WTC11 (cell line): ENCODE measurements around the gene GARNL3. TPM values are rescaled to one million over a fixed set of nuclear protein-coding genes. Genes with fewer than 3 reads are reported as not detected.

Experiments
- ATAC-seq: fragments of 200-7000 bp; cut with Tn5 transposase; 2 replicates; pipeline ENCODE4 v1.10.0; 2021; ENCODE audit warnings: mild to moderate bottlenecking, moderate library complexity
- CTCF ChIA-PET: fragments of 300-600 bp; sonication (Branson Sonifier 250); formaldehyde crosslinking; loops from one replicate; lab custom pipeline; 2021; ENCODE audit warnings: antibody characterized with exemption; lab: Charles Lee
- POLR2A ChIA-PET: fragments of 350-600 bp; sonication (Branson Sonifier 250); formaldehyde crosslinking; loops from one replicate; lab custom pipeline; 2021; ENCODE audit warnings: antibody characterized with exemption; lab: Charles Lee
- DNase-seq: peaks from one replicate; pipeline ENCODE4 v3.0.0; 2021; ENCODE audit warnings: low spot score
- H3K27ac Mint-ChIP-seq: 2 replicates; pipeline ENCODE4 v1.8.0; 2021; ENCODE audit warnings: mixed read lengths
- H3K27me3 Mint-ChIP-seq: 2 replicates; pipeline ENCODE4 v1.8.0; 2021; ENCODE audit warnings: low read depth, mild to moderate bottlenecking, moderate library complexity, mixed read lengths
- H3K36me3 Mint-ChIP-seq: 2 replicates; pipeline ENCODE4 v1.8.0; 2021; ENCODE audit warnings: mixed read lengths
- H3K4me1 Mint-ChIP-seq: 2 replicates; pipeline ENCODE4 v1.8.0; 2022; ENCODE audit warnings: mixed read lengths
- H3K4me3 Mint-ChIP-seq: 2 replicates; pipeline ENCODE4 v1.8.0; 2021; ENCODE audit warnings: mild to moderate bottlenecking, moderate library complexity, mixed read lengths
- H3K9me3 Mint-ChIP-seq: 2 replicates; pipeline ENCODE4 v1.8.0; 2021; ENCODE audit warnings: mixed read lengths
- ATF1 ChIP-seq: sonication (generic); formaldehyde crosslinking; IDR thresholded peaks from 2 replicates; pipeline ENCODE4 v1.8.1; 2023; ENCODE audit warnings: mild to moderate bottlenecking, moderate library complexity, missing genetic modification reagents
- E2F4 ChIP-seq: sonication (generic); formaldehyde crosslinking; IDR thresholded peaks from 2 replicates; pipeline ENCODE4 v1.8.1; 2022; ENCODE audit warnings: low read depth, mild to moderate bottlenecking, moderate library complexity, missing genetic modification reagents, borderline replicate concordance
- EMX1 ChIP-seq: fragments of 250-450 bp; sonication (Bioruptor Pico); IDR thresholded peaks from 2 replicates; pipeline ENCODE4 v1.8.0; 2021; ENCODE audit warnings: mild to moderate bottlenecking
- FOXJ3 ChIP-seq: sonication (generic); formaldehyde crosslinking; IDR thresholded peaks from 2 replicates; pipeline ENCODE4 v1.9.0; 2021; ENCODE audit warnings: missing genetic modification reagents, mild to moderate bottlenecking, borderline replicate concordance
- NFYB ChIP-seq: sonication (generic); formaldehyde crosslinking; conservative IDR thresholded peaks from 2 replicates; pipeline ENCODE4 v1.8.0; 2022; ENCODE audit warnings: low read depth, missing genetic modification reagents
- NR1H2 ChIP-seq: sonication (generic); formaldehyde crosslinking; IDR thresholded peaks from 2 replicates; pipeline ENCODE4 v1.9.0; 2021; ENCODE audit warnings: mild to moderate bottlenecking, moderate library complexity, missing genetic modification reagents
- TP53 ChIP-seq: sonication (generic); formaldehyde crosslinking; IDR thresholded peaks from 2 replicates; pipeline ENCODE4 v1.8.1; 2023; ENCODE audit warnings: mild to moderate bottlenecking, missing genetic modification reagents
- ZBTB21 ChIP-seq: sonication (generic); formaldehyde crosslinking; IDR thresholded peaks from 2 replicates; pipeline ENCODE4 v1.8.1; 2023; ENCODE audit warnings: mild to moderate bottlenecking, missing genetic modification reagents, borderline replicate concordance
- total RNA-seq: library from RNA; stranded (reverse); gene quantifications from 3 replicates; pipeline ENCODE4 v1.2.3, GENCODE V29; 2021
- TF ChIP-seq, protein P1 (sequence below): sonication (generic); formaldehyde crosslinking; IDR thresholded peaks from 2 replicates; pipeline ENCODE4 v1.8.1; 2023; ENCODE audit warnings: mild to moderate bottlenecking, missing genetic modification reagents
- TF ChIP-seq, protein P2 (sequence below): sonication (generic); formaldehyde crosslinking; IDR thresholded peaks from 2 replicates; pipeline ENCODE4 v1.8.0; 2023; ENCODE audit warnings: mild to moderate bottlenecking, missing genetic modification reagents
- TF ChIP-seq, protein P3 (sequence below): sonication (generic); formaldehyde crosslinking; IDR thresholded peaks from 2 replicates; pipeline ENCODE4 v1.8.1; 2023; ENCODE audit warnings: mild to moderate bottlenecking, missing genetic modification reagents
- TF ChIP-seq, protein P4 (sequence below): sonication (generic); formaldehyde crosslinking; IDR thresholded peaks from 2 replicates; pipeline ENCODE4 v1.8.0; 2022; ENCODE audit warnings: mild to moderate bottlenecking, missing genetic modification reagents
- TF ChIP-seq, protein P5 (sequence below): sonication (generic); formaldehyde crosslinking; IDR thresholded peaks from 2 replicates; pipeline ENCODE4 v1.8.0; 2022; ENCODE audit warnings: mild to moderate bottlenecking, missing genetic modification reagents

Gene GARNL3
- total RNA-seq, 1 experiment from 2014 or later, result 17.8 TPM

GRCh38 chr9:127244609-127245601, 19.7 kb upstream of the GARNL3 start (continued):
- TF ChIP-seq, protein P1, sequence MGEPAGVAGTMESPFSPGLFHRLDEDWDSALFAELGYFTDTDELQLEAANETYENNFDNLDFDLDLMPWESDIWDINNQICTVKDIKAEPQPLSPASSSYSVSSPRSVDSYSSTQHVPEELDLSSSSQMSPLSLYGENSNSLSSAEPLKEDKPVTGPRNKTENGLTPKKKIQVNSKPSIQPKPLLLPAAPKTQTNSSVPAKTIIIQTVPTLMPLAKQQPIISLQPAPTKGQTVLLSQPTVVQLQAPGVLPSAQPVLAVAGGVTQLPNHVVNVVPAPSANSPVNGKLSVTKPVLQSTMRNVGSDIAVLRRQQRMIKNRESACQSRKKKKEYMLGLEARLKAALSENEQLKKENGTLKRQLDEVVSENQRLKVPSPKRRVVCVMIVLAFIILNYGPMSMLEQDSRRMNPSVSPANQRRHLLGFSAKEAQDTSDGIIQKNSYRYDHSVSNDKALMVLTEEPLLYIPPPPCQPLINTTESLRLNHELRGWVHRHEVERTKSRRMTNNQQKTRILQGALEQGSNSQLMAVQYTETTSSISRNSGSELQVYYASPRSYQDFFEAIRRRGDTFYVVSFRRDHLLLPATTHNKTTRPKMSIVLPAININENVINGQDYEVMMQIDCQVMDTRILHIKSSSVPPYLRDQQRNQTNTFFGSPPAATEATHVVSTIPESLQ (CRISPR knock-in tag), result no peak
- peak; percentile 83 for TF ChIP-seq NFYB
- no peak for TF ChIP-seq TP53 (CRISPR knock-in tag)
- no peak for TF ChIP-seq EMX1 (CRISPR knock-in tag)
- TF ChIP-seq ATF1, result no peak
- TF ChIP-seq ZBTB21 (CRISPR knock-in tag), result no peak
- TF ChIP-seq NR1H2 (CRISPR knock-in tag), result no peak
- TF ChIP-seq, protein P2, sequence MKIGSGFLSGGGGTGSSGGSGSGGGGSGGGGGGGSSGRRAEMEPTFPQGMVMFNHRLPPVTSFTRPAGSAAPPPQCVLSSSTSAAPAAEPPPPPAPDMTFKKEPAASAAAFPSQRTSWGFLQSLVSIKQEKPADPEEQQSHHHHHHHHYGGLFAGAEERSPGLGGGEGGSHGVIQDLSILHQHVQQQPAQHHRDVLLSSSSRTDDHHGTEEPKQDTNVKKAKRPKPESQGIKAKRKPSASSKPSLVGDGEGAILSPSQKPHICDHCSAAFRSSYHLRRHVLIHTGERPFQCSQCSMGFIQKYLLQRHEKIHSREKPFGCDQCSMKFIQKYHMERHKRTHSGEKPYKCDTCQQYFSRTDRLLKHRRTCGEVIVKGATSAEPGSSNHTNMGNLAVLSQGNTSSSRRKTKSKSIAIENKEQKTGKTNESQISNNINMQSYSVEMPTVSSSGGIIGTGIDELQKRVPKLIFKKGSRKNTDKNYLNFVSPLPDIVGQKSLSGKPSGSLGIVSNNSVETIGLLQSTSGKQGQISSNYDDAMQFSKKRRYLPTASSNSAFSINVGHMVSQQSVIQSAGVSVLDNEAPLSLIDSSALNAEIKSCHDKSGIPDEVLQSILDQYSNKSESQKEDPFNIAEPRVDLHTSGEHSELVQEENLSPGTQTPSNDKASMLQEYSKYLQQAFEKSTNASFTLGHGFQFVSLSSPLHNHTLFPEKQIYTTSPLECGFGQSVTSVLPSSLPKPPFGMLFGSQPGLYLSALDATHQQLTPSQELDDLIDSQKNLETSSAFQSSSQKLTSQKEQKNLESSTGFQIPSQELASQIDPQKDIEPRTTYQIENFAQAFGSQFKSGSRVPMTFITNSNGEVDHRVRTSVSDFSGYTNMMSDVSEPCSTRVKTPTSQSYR (CRISPR knock-in tag), result no peak
- TF ChIP-seq E2F4 (CRISPR knock-in tag), result no peak
- TF ChIP-seq, all 79 proteins: peak for 10

DNA sequence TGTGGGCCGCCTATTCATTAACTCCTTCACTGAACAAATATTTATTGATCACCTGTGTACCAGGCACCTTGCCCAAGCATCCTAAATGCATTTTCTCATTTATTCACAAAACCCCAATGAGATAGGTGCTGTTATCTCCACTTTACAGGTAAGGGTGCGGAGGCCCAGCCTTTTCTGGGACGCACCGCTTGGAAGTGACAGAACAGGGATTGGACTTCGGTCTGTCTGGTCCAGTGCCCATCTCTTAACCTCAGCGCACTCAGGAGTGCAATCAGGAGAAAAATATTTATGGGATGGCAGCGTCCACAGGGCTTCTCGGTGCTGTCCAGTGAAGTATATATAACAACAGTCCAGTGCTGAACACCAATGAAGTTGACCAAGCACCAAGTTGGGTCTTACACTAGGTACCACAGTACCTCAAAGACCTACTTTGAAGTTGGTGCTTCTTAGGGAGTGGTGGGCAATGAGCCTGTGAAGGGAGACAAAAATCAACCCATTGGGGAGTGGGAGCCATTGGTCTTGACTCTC, 18.9 kb upstream of the GARNL3 start:
- TF ChIP-seq, protein P3, sequence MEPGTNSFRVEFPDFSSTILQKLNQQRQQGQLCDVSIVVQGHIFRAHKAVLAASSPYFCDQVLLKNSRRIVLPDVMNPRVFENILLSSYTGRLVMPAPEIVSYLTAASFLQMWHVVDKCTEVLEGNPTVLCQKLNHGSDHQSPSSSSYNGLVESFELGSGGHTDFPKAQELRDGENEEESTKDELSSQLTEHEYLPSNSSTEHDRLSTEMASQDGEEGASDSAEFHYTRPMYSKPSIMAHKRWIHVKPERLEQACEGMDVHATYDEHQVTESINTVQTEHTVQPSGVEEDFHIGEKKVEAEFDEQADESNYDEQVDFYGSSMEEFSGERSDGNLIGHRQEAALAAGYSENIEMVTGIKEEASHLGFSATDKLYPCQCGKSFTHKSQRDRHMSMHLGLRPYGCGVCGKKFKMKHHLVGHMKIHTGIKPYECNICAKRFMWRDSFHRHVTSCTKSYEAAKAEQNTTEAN (CRISPR knock-in tag), result no peak
- TF ChIP-seq ATF1 (no peak), FOXJ3 (CRISPR knock-in tag) (no peak)
- TF ChIP-seq, protein P4, sequence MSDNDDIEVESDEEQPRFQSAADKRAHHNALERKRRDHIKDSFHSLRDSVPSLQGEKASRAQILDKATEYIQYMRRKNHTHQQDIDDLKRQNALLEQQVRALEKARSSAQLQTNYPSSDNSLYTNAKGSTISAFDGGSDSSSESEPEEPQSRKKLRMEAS (CRISPR knock-in tag), result peak; percentile 11
- TF ChIP-seq, protein P5, sequence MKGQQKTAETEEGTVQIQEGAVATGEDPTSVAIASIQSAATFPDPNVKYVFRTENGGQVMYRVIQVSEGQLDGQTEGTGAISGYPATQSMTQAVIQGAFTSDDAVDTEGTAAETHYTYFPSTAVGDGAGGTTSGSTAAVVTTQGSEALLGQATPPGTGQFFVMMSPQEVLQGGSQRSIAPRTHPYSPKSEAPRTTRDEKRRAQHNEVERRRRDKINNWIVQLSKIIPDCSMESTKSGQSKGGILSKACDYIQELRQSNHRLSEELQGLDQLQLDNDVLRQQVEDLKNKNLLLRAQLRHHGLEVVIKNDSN, result no peak
- TF ChIP-seq, all 79 proteins: peak for 1
- no peaks in the 10 kb centered on the region for H3K9me3 Mint-ChIP-seq
- DNase-seq, result no peak
- H3K4me3 Mint-ChIP-seq, result peak overlapping the region; percentile 87
- no peak for ATAC-seq
- H3K27me3 Mint-ChIP-seq, result no peaks in the 10 kb centered on the region
- H3K36me3 Mint-ChIP-seq, result peaks cover 3% of the 10 kb centered on the region
- H3K27ac Mint-ChIP-seq, result no peak overlapping the region
- POLR2A ChIA-PET, result interaction anchor here (1.0 to 1.4 kb wide), 3 partner anchors 7 to 21 kb away, joined by 3 to 15 read pairs (median 6); no protein-coding TSS in a partner anchor
- peaks cover 60% of the 10 kb centered on the region for H3K4me1 Mint-ChIP-seq
- CTCF ChIA-PET, result interaction anchor here (1.8 to 1.9 kb wide), 2 partner anchors 21 to 31 kb away, joined by 9 to 21 read pairs; no protein-coding TSS in a partner anchor
